ENCODE results near the gene HTR6. TPM values are rescaled to one million over a fixed set of nuclear protein-coding genes. Genes with fewer than 3 reads are reported as not detected.

HTR6 gene
- total RNA-seq, 1 donor from 2014 or later: not detected

- H3K27ac Mint-ChIP-seq (ENCODE audit: unreplicated experiment): no peak overlapping the region
Measured at GRCh38 chr1:19619697-19620384, 44.8 kb upstream of the HTR6 start.

GRCh38 chr1:19620786-19621185 lies 43.9 kb upstream of the HTR6 start:
- no peaks in the 10 kb centered on the region for H3K27me3 Mint-ChIP-seq (ENCODE audit: unreplicated experiment)
- no peak for TF ChIP-seq CTCF (IDR thresholded peaks at IDR 0.05; ENCODE audit: unreplicated experiment)
- no peaks in the 10 kb centered on the region for H3K9me3 Mint-ChIP-seq (ENCODE audit: unreplicated experiment)
- no peak overlapping the region for H3K27ac Mint-ChIP-seq (ENCODE audit: unreplicated experiment)
- no peak overlapping the region for H3K4me3 Mint-ChIP-seq (ENCODE audit: unreplicated experiment)
- DNase-seq (ENCODE audit: low spot score): no peak
- H3K36me3 Mint-ChIP-seq (ENCODE audit: low read depth, unreplicated experiment): no peaks in the 10 kb centered on the region
- no peaks in the 10 kb centered on the region for H3K4me1 Mint-ChIP-seq (ENCODE audit: unreplicated experiment)

More at GRCh38 chr1:19619697-19620384, 44.8 kb upstream of the HTR6 start:
- no peak for DNase-seq (ENCODE audit: low spot score)
- Mint-ChIP-seq H3K9me3 (ENCODE audit: unreplicated experiment) (no peaks in the 10 kb centered on the region), H3K4me3 (ENCODE audit: unreplicated experiment) (no peak overlapping the region), H3K27me3 (ENCODE audit: unreplicated experiment) (no peaks in the 10 kb centered on the region), H3K36me3 (ENCODE audit: low read depth, unreplicated experiment) (no peaks in the 10 kb centered on the region), H3K4me1 (ENCODE audit: unreplicated experiment) (no peaks in the 10 kb centered on the region)
- TF ChIP-seq CTCF (IDR thresholded peaks at IDR 0.05; ENCODE audit: unreplicated experiment): no peak

GRCh38 chr1:19621274-19621950 lies 43.3 kb upstream of the HTR6 start:
- Mint-ChIP-seq H3K27me3 (ENCODE audit: unreplicated experiment) (no peaks in the 10 kb centered on the region), H3K36me3 (ENCODE audit: low read depth, unreplicated experiment) (peaks cover 4% of the 10 kb centered on the region), H3K4me1 (ENCODE audit: unreplicated experiment) (no peaks in the 10 kb centered on the region), H3K9me3 (ENCODE audit: unreplicated experiment) (no peaks in the 10 kb centered on the region), H3K4me3 (ENCODE audit: unreplicated experiment) (no peak overlapping the region), H3K27ac (ENCODE audit: unreplicated experiment) (no peak overlapping the region)
- TF ChIP-seq CTCF (IDR thresholded peaks at IDR 0.05; ENCODE audit: unreplicated experiment): no peak
- no peak for DNase-seq (ENCODE audit: low spot score)

- no peak for TF ChIP-seq CTCF (IDR thresholded peaks at IDR 0.05; ENCODE audit: unreplicated experiment)
- H3K9me3 Mint-ChIP-seq (ENCODE audit: unreplicated experiment): no peaks in the 10 kb centered on the region
- no peaks in the 10 kb centered on the region for H3K4me1 Mint-ChIP-seq (ENCODE audit: unreplicated experiment)
- peaks cover 4% of the 10 kb centered on the region for H3K36me3 Mint-ChIP-seq (ENCODE audit: low read depth, unreplicated experiment)
- DNase-seq (ENCODE audit: low spot score): no peak
- H3K4me3 Mint-ChIP-seq (ENCODE audit: unreplicated experiment): no peak overlapping the region
- H3K27me3 Mint-ChIP-seq (ENCODE audit: unreplicated experiment): no peaks in the 10 kb centered on the region
- H3K27ac Mint-ChIP-seq (ENCODE audit: unreplicated experiment): no peak overlapping the region
Measured at GRCh38 chr1:19622204-19622603, 42.5 kb upstream of the HTR6 start.

GRCh38 chr1:19623523-19623922 lies 41.2 kb upstream of the HTR6 start:
- Mint-ChIP-seq H3K4me1 (ENCODE audit: unreplicated experiment) (no peaks in the 10 kb centered on the region), H3K27me3 (ENCODE audit: unreplicated experiment) (no peaks in the 10 kb centered on the region), H3K9me3 (ENCODE audit: unreplicated experiment) (no peaks in the 10 kb centered on the region), H3K4me3 (ENCODE audit: unreplicated experiment) (no peak overlapping the region), H3K36me3 (ENCODE audit: low read depth, unreplicated experiment) (peaks cover 5% of the 10 kb centered on the region), H3K27ac (ENCODE audit: unreplicated experiment) (no peak overlapping the region)
- DNase-seq (ENCODE audit: low spot score): no peak
- TF ChIP-seq CTCF (IDR thresholded peaks at IDR 0.05; ENCODE audit: unreplicated experiment): no peak
